DMS153 treated with DMSO at 0.1 percent for 48 hours (cell line): ENCODE measurements around the gene TMED5.
"Not testable (repeated sequence)": the region's sequence is repeated elsewhere in the genome, so short reads cannot be mapped to it uniquely, and the experiment has no call there.

Source experiments
- DNase-seq: peaks from one replicate; lab custom pipeline; 2025; ENCODE audit not compliant: unreplicated experiment; lab: John Stamatoyannopoulos, UW

Gene TMED5

DNA sequence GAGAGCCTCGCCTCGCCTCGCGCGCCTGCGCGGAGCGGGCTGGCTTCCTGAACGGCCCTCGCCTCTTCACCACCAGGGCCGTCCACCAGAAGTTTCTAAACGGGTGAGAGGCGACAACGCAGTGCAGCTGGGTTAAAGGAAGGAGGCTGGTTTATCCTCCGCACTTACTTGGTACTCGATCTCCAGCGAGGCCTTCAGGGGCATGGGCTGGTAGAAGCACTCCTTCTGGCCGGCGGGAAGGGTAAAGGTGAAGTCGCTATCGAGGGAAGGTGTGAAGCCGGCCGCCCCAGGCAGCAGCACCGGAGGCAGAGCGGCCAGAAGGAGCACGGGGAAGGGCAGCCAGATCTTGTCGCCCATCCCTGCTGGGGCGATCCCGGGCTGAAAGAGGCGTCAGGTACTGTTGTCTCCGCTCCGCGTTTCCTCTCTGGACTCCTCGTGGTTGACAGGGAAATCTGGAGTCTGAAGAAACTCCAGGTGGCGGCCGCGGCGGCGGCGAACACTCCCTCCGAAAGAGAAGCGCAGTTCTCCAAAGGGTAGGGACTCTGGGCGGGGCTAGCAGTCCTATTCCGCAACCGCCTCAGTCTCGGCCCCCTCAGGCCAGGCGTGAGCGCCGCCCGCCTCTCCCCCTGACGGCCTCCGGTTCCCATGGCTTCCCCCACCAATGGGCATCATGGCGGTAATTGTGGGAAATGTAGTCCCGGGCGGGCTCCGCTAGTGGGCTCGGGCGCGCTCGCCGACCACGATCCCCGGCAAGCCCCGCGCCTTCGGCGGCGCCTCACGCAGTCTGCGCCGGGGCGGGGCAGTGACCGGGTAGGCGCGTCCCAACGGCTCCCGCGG lies at the start of gene TMED5:
Gene TMED5, minus strand, starts transcription at position 528 of the 837 bp plus-strand sequence. Its CDS starts 171 bp downstream, at position 357.
- DNase-seq, result peak; percentile 94

DNA sequence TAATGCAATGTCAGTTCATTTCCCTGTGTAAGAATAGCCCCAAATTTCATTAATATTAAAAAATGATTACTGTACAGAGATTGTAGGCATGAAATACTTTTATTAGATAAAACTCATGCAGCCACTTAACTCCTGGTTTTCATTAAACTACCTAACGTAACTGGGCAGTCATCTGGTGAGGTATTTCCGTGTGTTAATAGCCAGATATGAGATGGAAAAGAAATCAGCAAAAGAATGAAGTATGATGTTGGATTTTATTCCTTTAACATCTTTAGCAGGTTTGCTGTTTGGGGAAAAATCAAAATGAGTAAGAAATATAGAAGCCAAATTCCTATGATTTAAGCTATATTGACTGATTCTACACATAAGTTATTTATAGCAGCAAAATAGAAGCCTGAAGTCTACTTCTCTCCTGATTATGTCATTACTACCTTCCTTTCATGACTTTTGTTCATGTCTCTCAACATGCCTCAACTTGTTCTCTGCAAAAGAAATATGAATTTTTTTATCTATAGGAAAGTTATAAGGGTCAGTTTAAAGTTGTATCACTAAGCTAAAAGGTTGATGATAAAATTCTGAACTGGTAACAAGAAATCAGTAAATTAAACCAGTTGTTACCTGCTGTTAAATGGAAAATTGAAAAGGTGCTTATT lies 42.9 kb upstream of the TMED5 start:
- DNase-seq, result no peak

DNA sequence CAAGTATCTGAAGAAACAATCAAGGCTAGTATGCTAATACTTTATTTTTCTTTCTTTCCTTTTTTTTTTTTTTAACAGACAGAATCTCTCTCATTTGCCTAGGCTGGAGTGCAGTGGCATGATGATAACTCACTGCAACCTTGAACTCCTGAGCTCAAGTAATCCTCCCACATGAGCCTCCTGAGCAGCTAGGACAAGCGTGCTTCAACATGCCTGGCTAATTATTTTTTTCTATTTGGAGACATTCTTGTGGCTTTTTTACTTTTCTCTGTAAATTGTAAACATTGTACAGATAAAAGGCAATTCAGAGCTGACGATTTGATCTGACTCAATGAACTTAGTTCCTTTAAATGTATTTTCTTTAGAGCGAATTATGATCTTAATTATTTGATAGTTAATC lies 41.7 kb upstream of the TMED5 start:
- DNase-seq, result no peak

DNA sequence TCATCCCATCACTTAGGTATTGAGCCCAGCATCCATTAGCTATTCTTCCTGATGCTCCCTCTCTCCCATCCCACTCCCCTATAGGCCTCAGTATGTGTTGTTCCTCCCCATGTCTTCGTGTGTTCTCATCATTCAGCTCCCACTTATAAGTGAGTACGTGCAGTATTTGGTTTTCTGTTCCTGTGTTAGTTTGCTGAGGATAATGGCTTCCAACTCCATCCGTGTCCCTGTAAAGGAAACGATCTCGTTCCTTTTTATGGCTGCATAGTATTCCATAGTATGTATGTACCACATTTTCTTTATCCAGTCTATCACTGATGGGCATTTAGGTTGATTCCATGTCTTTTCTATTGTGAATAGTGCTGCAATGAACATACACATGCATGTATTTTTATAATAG lies 40.5 kb upstream of the TMED5 start:
- not testable (repeated sequence) for DNase-seq

DNA sequence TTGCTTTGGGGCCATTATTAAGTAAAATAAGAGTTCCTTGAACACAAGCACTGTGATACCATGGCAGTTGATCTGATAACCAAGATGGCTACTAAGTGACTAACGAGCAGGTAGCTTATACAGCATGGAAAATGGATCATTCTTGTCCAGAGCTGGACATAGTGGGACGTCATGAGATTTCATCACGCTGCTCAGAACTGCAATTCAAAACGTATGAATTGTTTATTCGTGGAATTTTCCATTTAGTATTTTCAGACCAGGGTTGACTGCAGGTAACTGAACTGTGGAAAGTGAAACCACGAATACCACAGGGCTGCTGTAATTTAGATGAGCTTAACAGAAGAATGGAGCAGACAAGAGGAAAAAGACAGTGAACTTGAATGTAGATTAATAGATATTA lies 39.2 kb upstream of the TMED5 start:
- no peak for DNase-seq

DNA sequence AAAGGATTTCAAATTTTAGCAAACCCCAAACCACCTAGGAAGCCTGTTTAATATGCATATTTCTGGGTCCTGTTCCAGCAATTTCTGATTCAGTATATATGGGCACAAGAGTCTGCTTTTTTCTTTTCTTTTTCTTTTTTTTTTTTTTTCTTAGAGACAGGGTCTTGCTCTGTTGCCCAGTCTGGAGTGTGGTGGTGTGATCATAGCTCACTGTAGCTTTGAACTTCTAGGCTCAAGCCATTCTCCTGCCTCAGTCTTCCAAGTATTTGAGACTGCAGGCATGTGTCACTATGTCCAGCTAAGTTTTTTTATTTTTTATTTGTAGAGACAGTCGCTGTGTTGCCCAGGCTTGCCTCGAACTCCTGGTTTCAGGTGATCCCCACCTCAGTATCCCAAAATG lies 35.1 kb upstream of the TMED5 start:
- no peak for DNase-seq

DNA sequence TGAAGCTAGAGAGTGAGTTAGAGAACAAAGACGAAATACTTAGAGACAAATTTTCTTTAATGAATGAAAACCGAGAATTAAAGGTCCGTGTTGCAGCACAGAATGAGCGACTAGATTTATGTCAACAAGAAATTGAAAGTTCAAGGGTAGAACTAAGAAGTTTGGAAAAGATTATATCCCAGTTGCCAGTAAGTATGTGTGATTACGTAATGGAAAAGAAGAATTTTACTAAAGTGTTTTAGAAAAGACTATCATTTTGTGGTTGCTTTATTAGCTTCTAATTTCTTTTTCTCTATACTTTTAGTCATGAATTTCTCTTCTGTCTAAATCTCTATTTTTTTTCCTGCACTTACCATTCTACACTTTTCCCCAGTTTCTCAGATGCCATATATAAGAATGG lies 27.0 kb upstream of the TMED5 start:
- no peak for DNase-seq

DNA sequence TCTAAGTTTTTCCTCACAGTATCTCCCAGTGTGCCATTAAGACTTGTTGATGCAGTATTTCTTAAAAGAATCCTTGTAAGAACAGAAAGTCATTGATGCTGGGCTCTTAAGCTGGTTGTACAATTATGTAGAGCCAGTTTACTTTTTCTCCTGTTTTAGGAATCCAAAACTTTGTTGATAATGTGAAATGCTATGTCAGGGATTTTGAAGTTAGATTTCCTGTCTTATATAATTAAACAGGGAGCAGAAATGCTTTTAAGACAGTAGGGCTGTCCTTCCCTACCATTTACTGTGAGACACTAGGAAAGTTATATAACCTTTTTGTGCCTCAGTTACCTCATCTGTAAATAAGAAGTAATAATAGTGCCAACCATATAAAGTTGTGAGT lies 26.3 kb upstream of the TMED5 start:
- no peak for DNase-seq

DNA sequence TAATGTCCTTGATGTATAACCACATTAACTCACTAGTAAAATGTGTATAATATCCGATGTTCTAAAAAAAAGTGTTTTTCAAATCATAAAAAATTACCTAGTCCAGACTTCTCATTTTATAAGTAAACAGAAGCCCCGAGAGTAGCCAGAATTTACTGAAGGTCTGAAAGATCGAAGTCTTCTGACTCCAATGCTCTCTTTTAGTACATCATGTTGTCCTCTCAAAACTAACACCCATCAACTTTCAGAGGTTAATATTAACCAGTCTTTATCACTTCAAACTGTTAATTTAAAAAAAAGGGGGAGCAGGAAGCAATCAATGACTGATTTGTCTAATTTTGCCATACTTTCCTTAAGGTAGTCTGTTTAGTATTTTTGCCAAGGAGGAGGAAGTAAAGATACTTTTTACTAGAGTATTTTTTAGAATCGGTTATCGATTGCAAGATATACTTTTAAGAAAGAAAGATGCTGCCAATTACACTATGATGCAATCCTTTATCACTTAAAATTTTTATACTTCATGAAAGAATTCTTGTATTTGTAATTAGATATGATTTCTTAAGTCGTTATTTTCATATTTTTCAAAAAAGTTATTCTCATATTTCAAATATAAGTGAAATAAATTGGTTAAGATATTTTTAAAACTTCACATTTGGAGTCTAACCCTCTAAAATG lies 25.8 kb upstream of the TMED5 start:
- DNase-seq, result no peak

DNA sequence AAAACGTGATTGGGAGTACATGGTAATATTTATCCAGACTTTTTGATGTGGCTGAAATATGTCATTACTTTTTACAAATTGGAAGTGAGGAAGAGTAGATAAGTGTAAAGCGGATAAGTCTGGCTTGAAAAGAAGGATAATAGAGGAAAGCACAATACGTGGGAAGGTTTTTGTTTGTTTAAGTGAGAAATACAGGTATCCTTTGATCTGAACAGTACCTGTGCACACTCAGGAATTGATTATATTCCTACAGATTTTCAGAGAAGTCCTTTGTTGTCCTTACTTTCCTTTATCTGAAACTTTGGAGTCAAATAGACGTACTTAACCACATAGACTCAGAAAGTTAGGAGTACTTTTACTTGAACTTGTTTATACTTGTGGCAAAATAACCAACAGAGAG lies 20.5 kb upstream of the TMED5 start:
- no peak for DNase-seq

DNA sequence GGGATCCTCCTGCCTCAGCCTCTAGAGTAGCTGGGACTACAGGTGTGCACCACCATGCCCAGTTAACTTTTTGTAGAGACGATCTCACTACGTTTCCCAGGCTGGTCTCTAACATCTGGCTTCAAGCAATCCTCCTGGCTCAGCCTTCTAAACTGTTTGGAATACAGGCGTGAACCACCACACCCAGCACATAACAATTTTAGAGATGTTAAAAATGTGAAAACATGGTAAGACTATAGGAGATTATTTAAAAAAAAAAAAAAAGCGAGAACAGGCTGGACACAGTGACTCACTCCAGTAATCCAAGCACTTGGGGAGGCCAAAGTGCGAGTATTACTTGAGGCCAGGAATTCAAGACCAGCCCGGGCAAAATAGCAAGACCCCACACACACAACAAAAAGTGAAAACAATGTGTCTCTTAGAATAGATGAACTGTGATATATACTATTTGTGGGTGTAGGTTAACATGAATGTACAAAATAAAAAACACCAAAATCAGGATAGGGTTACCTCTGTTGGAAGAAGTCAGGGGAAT lies 19.9 kb upstream of the TMED5 start:
- no peak for DNase-seq

DNA sequence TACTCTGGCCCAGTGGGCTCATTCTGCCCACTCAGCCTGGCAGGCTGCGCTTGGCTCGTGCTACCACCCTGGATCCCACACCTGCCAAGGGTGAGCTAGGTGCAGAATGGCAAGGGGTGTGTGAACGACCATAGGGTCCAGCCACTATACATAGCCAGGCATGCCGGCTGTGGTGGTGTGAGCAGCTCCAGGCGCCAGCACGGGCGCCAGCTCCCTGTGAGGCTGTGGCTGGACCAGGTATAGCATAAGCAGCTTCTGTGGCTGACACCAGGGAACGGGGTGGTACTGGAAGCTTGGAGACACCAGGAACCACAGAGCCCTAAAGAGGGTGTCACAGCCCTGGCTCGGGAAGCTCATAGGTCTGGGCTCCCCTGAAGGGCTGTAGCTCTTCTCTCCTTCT lies 18.9 kb upstream of the TMED5 start:
- DNase-seq, result no peak

DNA sequence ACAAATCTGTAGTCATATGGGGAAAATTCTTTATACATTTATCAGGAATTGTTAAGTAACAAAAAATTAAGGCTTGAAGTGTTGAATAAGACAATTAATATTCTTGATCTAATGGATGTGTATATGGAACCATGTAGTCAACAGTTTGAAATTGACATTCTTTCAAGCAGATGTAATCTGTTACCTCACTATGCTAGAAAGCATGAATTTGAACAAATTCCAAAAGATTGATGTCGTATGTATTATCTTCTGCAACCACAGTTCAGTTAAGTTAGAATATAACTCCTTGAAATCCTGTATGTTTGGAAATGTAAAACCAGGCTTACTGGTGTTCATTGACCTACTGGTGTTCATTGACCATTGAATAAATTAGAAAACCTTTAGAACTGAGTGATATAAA lies 16.4 kb upstream of the TMED5 start:
- DNase-seq, result no peak

DNA sequence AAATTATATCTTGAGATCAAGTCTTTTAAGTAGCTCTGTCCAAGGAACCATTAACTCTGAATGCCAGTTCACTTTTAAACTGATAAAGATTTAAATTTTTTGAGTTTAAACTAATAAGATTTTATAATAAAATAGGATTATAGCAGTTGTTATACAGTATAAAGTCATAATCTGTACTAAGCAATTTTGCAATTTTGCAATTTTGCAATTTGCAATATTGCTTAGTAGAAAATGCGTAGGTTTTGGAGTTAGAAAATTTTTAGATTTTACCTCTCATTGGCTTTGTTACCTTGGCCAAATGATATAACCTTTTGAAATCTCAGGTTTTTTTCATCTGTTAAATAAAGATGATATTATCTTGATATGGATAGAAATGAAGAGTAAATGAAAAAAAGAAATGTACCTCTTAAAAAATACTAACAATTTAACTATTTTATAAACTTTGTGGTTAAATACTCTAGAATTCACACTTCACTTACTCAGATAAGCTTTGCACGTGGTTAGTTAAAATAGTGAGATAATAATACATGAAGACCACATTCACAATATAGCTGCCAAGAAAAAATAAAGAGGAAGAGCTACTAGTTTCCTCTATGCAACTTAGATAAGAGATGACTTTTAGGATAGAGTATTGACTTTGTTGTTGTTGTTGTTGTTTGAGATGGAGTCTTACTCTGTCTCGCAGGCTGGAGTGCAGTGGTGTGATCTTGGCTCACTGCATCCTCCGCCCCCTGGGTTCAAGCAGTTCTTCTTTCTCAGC lies 14.2 kb upstream of the TMED5 start:
- no peak for DNase-seq

DNA sequence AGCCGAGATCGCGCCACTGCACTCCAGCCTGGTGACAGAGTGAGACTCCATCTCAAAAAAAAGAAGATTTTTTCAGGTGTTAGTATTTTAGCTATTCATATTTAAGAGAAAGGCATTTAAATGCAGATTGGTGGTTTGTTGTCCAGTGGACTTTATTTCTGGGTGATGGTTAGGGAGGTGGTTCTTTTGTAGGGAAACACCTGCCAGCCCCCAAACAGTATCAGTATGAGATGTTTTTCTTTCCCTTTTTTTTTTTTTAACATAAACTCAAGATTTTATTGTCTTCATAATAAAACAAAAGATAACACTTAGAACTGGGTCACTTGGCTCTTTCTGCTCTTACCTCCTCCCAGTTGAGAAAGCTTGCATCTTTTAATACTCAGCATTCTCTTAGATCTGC lies 10.2 kb upstream of the TMED5 start:
- no peak for DNase-seq

DNA sequence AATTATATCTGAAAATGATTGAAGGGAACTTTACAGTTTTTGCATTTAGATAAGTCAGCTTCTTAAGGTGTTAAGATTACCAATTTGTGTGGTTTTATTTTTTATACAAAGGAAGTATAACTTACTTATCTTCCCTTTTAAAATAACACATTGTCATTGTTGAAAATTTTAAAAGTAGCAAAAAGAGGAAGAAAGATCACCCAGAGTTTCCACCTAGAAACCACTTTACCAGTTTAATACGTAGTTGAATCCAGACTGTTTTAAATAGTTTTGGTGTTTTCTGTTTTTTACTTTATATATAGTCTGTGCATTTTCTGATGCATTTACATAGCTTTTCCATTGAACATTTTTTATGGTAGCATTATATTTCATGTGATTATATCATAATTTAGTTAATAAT lies 6.5 kb upstream of the TMED5 start:
- DNase-seq, result no peak

DNA sequence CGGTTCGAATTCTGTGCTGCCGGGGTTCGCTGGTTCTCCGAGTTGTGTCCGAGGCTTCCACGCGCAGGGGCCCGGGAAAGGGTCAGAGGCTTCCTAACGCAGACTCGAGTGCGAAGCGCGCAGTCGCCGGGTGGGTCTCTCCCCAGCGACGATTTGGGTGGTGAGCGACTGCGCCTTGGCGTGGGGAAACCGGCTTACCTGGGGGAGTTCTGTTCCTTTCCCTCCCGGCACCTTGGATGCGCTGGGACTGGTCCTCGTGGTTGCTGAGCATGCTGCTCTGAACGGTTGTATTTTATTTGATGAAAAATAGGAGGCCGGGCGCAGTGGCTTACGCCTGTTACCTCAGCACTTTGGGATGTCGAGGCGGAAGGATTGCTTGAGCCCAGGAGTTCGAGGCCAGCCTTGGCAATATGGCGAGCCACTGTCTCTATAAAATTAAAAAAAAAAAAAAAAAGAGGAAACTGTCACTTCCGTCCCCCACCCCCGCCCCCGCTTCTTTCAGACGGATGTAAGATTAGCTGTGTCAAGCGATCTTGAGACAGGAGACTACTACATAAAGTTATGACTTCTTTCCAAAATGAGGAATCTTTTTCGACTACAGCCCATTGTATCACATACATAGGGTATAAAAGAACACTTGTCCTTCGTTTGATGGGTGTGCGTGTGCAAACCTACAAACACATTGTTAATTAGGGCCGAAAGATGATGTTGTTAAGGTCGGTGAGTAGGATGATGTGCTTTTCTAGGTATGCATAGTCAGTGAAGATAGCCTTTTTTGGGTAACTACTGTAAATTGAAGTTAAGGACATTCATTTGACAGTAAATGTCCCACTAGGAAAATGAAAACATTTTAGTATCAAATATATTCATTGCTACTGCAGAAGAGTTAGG lies 755 bp upstream of the TMED5 start, which contains the start of gene CCDC18:
Gene CCDC18, plus strand, starts transcription at position 2 of the 891 bp plus-strand sequence. CDS start 2,638 bp downstream, outside the sequence.
- DNase-seq, result no peak

DNA sequence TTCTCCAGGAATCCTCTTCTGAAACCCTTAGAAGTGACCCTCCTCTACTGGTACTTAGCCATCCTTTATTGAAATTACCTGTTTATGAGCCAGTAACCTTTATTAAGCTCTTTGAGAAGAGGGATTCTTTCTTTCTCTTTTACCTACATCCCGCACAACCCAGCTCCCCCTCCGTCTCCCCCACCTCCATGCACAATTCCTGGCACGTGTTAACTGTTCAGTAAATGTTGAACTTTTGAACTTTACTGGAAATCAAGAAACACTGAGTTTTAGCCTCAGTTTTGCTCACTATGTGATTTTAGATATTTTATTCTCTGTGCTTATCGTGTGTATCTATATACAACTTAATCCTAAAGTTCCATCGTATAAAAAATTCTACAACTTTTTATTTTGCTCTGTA lies 1.8 kb downstream of the TMED5 start:
- DNase-seq, result no peak

DNA sequence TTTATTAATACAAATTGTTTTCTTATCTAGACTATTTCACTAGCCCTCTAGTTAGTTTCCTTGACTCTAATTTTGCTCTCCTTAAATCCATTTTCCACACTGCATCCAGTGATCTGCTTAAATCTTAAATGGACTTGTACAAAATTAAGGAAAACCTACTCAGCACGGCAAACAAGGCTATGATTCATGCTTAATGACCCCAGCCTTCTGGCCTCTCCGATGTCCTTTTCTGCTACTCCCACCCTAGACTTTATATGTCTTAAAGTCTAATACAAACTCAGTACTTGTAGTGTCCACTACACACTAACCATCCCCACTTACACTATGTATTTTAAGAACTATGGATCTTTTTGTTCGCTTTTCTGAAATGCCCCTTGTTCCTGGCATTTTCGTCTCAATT lies 2.2 kb downstream of the TMED5 start:
- DNase-seq, result no peak

DNA sequence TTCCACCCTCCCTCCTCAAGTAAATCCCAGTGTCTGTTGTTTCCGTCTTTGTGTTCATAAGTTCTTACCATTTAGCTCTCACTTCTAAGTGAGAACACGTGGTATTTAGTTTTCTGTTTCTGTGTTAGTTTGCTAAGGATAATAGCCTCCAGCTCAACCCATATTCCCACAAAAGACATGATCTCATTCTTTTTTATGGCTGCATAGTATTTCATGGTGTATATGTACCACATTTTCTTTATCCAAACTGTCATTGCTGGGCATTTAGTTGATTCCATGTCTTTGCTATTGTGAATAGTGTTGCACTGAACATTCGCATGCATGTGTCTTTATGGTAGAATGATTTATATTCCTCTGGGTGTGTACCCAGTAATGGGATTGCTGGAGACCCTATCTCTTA lies 5.6 kb downstream of the TMED5 start:
- DNase-seq, result not testable (repeated sequence)
